Fibroblast of peridontal ligament (primary cell): ENCODE data around the gene ADAMTS2.

Experiments used
- DNase-seq: peaks from one replicate; pipeline ENCODE4 v3.0.0-alpha.2; 2010; ENCODE audit errors: extremely low read depth

Gene ADAMTS2

GRCh38 chr5:179124853-179125788, 220.1 kb downstream of the ADAMTS2 start:
- no peak for DNase-seq

GRCh38 chr5:179124273-179124852, 220.9 kb downstream of the ADAMTS2 start:
- DNase-seq, result no peak

GRCh38 chr5:179123491-179124272, 221.6 kb downstream of the ADAMTS2 start:
- DNase-seq, result no peak

- DNase-seq, result no peak
These were observed 222.2 kb downstream of the ADAMTS2 start for GRCh38 chr5:179123109-179123426.

GRCh38 chr5:179122411-179123108, 222.7 kb downstream of the ADAMTS2 start:
- DNase-seq, result no peak

- no peak for DNase-seq
These were observed 223.6 kb downstream of the ADAMTS2 start for GRCh38 chr5:179121667-179122111.

- no peak for DNase-seq
These were observed 224.2 kb downstream of the ADAMTS2 start for GRCh38 chr5:179120951-179121666.

GRCh38 chr5:179120421-179120861, 224.8 kb downstream of the ADAMTS2 start:
- DNase-seq, result no peak

- no peak for DNase-seq
These were observed 225.7 kb downstream of the ADAMTS2 start for GRCh38 chr5:179119415-179120170.

GRCh38 chr5:179118756-179119414, 226.4 kb downstream of the ADAMTS2 start:
- no peak for DNase-seq

- no peak for DNase-seq
These were observed 226.9 kb downstream of the ADAMTS2 start for GRCh38 chr5:179118338-179118737.

- no peak for DNase-seq
These were observed 229.3 kb downstream of the ADAMTS2 start for GRCh38 chr5:179115845-179116524.

GRCh38 chr5:179115307-179115706, 230.0 kb downstream of the ADAMTS2 start:
- DNase-seq, result no peak

GRCh38 chr5:179114756-179115155, 230.5 kb downstream of the ADAMTS2 start:
- DNase-seq, result no peak

GRCh38 chr5:179113945-179114641, 231.2 kb downstream of the ADAMTS2 start:
- no peak for DNase-seq

- no peak for DNase-seq
These were observed 232.1 kb downstream of the ADAMTS2 start for GRCh38 chr5:179113143-179113530.

GRCh38 chr5:179112469-179113142, 232.7 kb downstream of the ADAMTS2 start:
- no peak for DNase-seq
